Caki2 (cell line): ENCODE results near the gene KRT14. TPM values are rescaled to one million over a fixed set of nuclear protein-coding genes. Genes with fewer than 3 reads are reported as not detected.
A peak's percentile ranks its signal among the peaks of the same experiment; 100 is the strongest.
"Not testable (repeated sequence)": the region's sequence is repeated elsewhere in the genome, so short reads cannot be mapped to it uniquely, and the experiment has no call there.

Source experiments
- DNase-seq: peaks from one replicate; pipeline ENCODE4 v3.0.0-alpha.2; 2015; ENCODE audit warnings: low read depth
- in situ Hi-C: cut with HindIII; loops from 2 replicates; pipeline ENCODE4 v1.10.0; 2016; ENCODE audit warnings: low sequenced_read_pairs, low pct_unique_long_range_greater_than_20kb, mixed read lengths
- total RNA-seq: library from RNA; depleted of rRNA; stranded (reverse); fragments of >200 nt; shearing (Covaris generic); gene quantifications from 2 replicates; pipeline ENCODE4 v1.2.3, GENCODE V29; 2014; ENCODE audit warnings: low replicate concordance

KRT14 gene
- total RNA-seq, 1 experiment from 2014 or later = not detected

- no peak for DNase-seq
- in situ Hi-C loops = no loop called here
Measured at GRCh38 chr17:41583137-41584127, 3.3 kb downstream of the KRT14 start.

GRCh38 chr17:41582061-41582968 is 4.4 kb downstream of the KRT14 start:
- in situ Hi-C loops, DNase-seq: not testable (repeated sequence)

GRCh38 chr17:41581366-41582060 is 5.2 kb downstream of the KRT14 start:
- no peak for DNase-seq
- in situ Hi-C loops = no loop called here

GRCh38 chr17:41580687-41581365 is 5.9 kb downstream of the KRT14 start:
- DNase-seq = no peak

GRCh38 chr17:41580244-41580575 is 6.5 kb downstream of the KRT14 start:
- in situ Hi-C loops = no loop called here
- no peak for DNase-seq

More at GRCh38 chr17:41580687-41581365, 5.9 kb downstream of the KRT14 start:
- in situ Hi-C loops = no loop called here

- in situ Hi-C loops = no loop called here
- DNase-seq = peak; percentile 86
Measured at GRCh38 chr17:41579484-41580243, 7.0 kb downstream of the KRT14 start.

GRCh38 chr17:41578971-41579370 is 7.7 kb downstream of the KRT14 start:
- in situ Hi-C loops = no loop called here

GRCh38 chr17:41578538-41578937 is 8.2 kb downstream of the KRT14 start:
- in situ Hi-C loops = no loop called here
- DNase-seq = no peak

More at GRCh38 chr17:41578971-41579370, 7.7 kb downstream of the KRT14 start:
- DNase-seq = no peak

GRCh38 chr17:41576740-41577139 is 10.0 kb downstream of the KRT14 start:
- DNase-seq, in situ Hi-C loops: not testable (repeated sequence)

GRCh38 chr17:41575336-41575735 is 11.4 kb downstream of the KRT14 start:
- in situ Hi-C loops = no loop called here
- no peak for DNase-seq

GRCh38 chr17:41571561-41572434 is 14.9 kb downstream of the KRT14 start, which contains the start of gene KRT9:
Gene KRT9, minus strand, starts transcription at chr17:41572059. Its CDS starts 67 bp downstream, at chr17:41571992.
- in situ Hi-C loops = no loop called here
- DNase-seq = no peak

GRCh38 chr17:41567317-41567716 is 19.4 kb downstream of the KRT14 start:
- in situ Hi-C loops = no loop called here
- no peak for DNase-seq

- no peak for DNase-seq
- in situ Hi-C loops = no loop called here
Measured at GRCh38 chr17:41565338-41565737, 21.4 kb downstream of the KRT14 start.

- in situ Hi-C loops = no loop called here
- no peak for DNase-seq
Measured at GRCh38 chr17:41563607-41564170, 23.0 kb downstream of the KRT14 start.

GRCh38 chr17:41561554-41561953 is 25.1 kb downstream of the KRT14 start:
- in situ Hi-C loops = no loop called here
- no peak for DNase-seq

GRCh38 chr17:41559548-41559947 is 27.1 kb downstream of the KRT14 start:
- DNase-seq = no peak
- in situ Hi-C loops = no loop called here
